Measurements from ENCODE around the gene HSD11B2. TPM values are rescaled to one million over a fixed set of nuclear protein-coding genes. Genes with fewer than 3 reads are reported as not detected.

The HSD11B2 gene
- total and polyA plus RNA-seq, 10 of the 15 experiments (the other 5 are each of a cell fraction or from before 2014, with no cell fraction given): 0.09 to 0.34 (median 0.21) TPM; not detected in 2

- intact Hi-C loops (cut with micrococcal nuclease; ENCODE audit: unreplicated experiment): no loop called here
- no peak for TF ChIP-seq PML (IDR thresholded peaks at IDR 0.05; ENCODE audit: low read length)
- no peak for TF ChIP-seq YBX1 (IDR thresholded peaks at IDR 0.05)
- no peak for TF ChIP-seq SRF (IDR thresholded peaks at IDR 0.05; ENCODE audit: low read depth in 2 of 2, low read length in 2 of 2)
- TF ChIP-seq CEBPZ (IDR thresholded peaks at IDR 0.05; ENCODE audit: low read depth, low read length): no peak
- no peak for TF ChIP-seq JUND (IDR thresholded peaks at IDR 0.05; ENCODE audit: low read depth, low read length)
- no peak for TF ChIP-seq TARDBP (IDR thresholded peaks at IDR 0.05; ENCODE audit: borderline replicate concordance)
- TF ChIP-seq SMARCA5 (IDR thresholded peaks at IDR 0.05): no peak
- no peak for TF ChIP-seq SUZ12 (IDR thresholded peaks at IDR 0.05; ENCODE audit: unreplicated experiment)
- TF ChIP-seq KLF5 (IDR thresholded peaks at IDR 0.05; ENCODE audit: partially characterized antibody): no peak
- TF ChIP-seq NR2C2 (IDR thresholded peaks at IDR 0.05; ENCODE audit: borderline replicate concordance, control insufficient read depth, insufficient read length, low read depth): no peak
- no peak for TF ChIP-seq NR2C1 (IDR thresholded peaks at IDR 0.05)
- Histone ChIP-seq H3K79me2 (ENCODE audit: control insufficient read depth, insufficient read depth, low read length) (no peaks in the 10 kb centered on the region), H3K27ac (ENCODE audit: control insufficient read depth, insufficient read depth) (no peak overlapping the region), H2AFZ (ENCODE audit: control insufficient read depth, low read depth, low read length) (no peak overlapping the region), H4K20me1 (ENCODE audit: control insufficient read depth, insufficient read depth) (0 out of 2 replicates have a peak, but pooled peaks cover 4% of the 10 kb centered on the region), H3K4me2 (ENCODE audit: control insufficient read depth, insufficient read depth) (no peak overlapping the region), H3K36me3 (ENCODE audit: control insufficient read depth in 2 of 2, insufficient read depth in 2 of 2, low read length in 1 of 2) (peaks cover 4 to 21% of the 10 kb centered on the region in 2 experiments), H3K4me3 (no peak overlapping the region), H3K9ac (ENCODE audit: control insufficient read depth, insufficient read depth, low read length) (no peak overlapping the region), H3K4me1 (ENCODE audit: control insufficient read depth, insufficient read depth, low read length) (peaks cover 10% of the 10 kb centered on the region), H3K9me3 (replicated peaks; ENCODE audit: control insufficient read depth, insufficient read depth, low read length) (no peaks in the 10 kb centered on the region), H3K27me3 (replicated peaks in 1 of 2; ENCODE audit: control insufficient read depth in 2 of 2, insufficient read depth in 2 of 2, low read length in 1 of 2) (no peaks in the 10 kb centered on the region)
- ATAC-seq (no peak), FAIRE-seq (no peak), DNase-seq (ENCODE audit: low read depth, low spot score) (no peak)
- ChIA-PET POLR2A (no interaction called here), CTCF (interaction anchor here (1.0 to 7.7 kb wide), 2 partner anchors 15 to 25 kb away, joined by 3 to 84 read pairs; partner anchors contain the start of gene ZDHHC1), SMC1A (ENCODE audit: uncharacterized antibody, unreplicated experiment) (no interaction called here), RAD21 (ENCODE audit: unreplicated experiment) (no interaction called here)
- 94% methylated on average over 17 of the region's 17 CpGs for WGBS (ENCODE audit: insufficient coverage, insufficient replicate concordance, low lambda C conversion rate, missing lambda C conversion rate)
- BruUV-seq (replicated peaks): no TSS peak
- in situ Hi-C loops (cut with MboI): no loop called here
Measured at GRCh38 chr16:67441271-67441753, 10.4 kb downstream of the HSD11B2 start.
